ENCODE measurements around the gene UBL4B. TPM values are rescaled to one million over a fixed set of nuclear protein-coding genes. Genes with fewer than 3 reads are reported as not detected.

UBL4B gene
- total and polyA plus RNA-seq, 9 of the 15 experiments (the other 6 are each of a cell fraction or from before 2014, with no cell fraction given): not detected

DNA sequence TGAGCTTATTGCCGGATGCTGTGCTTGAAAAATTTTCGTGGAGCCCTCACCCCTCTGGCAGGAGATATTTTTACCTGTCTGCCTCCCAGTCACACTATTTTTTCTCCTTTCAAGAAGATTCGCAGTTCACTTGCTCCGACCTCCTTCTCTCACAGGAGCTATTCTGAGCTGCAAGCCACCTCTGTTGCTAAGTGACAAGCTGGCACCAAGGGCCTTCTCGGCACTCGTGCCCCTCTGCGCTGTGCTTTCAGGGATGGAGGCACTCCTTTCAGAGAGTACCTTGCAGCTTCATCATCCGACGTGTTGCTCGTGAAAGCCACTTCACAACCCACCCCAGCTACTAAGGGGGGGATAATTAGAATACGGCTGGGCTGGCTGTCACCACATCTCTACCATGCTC, 49.6 kb downstream of the UBL4B start:
- no peak for ATAC-seq
- in situ Hi-C loops (cut with MboI): no loop called here
- WGBS (ENCODE audit: insufficient coverage, low coverage, missing lambda C conversion rate): 0% methylated on average over 11 of the region's 11 CpGs

More for the DNA sequence above, 49.6 kb downstream of the UBL4B start:
- no peaks in the 10 kb centered on the region for H3K9me3 ChIP-seq (replicated peaks; ENCODE audit: control insufficient read depth, insufficient read depth, low read depth, low read length)
- no peaks in the 10 kb centered on the region for H3K4me1 ChIP-seq (replicated peaks in 1 of 2; ENCODE audit: control insufficient read depth in 2 of 2, insufficient read depth in 2 of 2, low read length in 2 of 2)
- no TSS peak for BruUV-seq (replicated peaks)
- peaks cover 5% of the 10 kb centered on the region; the same call in 1 of the 2 replicates for H4K20me1 ChIP-seq (replicated peaks; ENCODE audit: control insufficient read depth, insufficient read depth, low read length)
- no peak overlapping the region for H3K9ac ChIP-seq (ENCODE audit: insufficient read depth in 1 of 2, low read depth in 2 of 2, low read length in 2 of 2)
- DNase-seq (ENCODE audit: extremely low read depth in 1 of 4, low spot score in 3 of 4): no peak
- intact Hi-C loops (cut with micrococcal nuclease): no loop called here
- FAIRE-seq: no peak
- no peaks in the 10 kb centered on the region for H3K36me3 ChIP-seq (ENCODE audit: control insufficient read depth, insufficient read depth, low read length)
- H3K4me2 ChIP-seq (ENCODE audit: insufficient read depth, low read length): no peak overlapping the region
- no peaks in the 10 kb centered on the region for H3K9me1 ChIP-seq (ENCODE audit: control insufficient read depth, insufficient read depth, low read length)
- ChIA-PET POLR2A (interaction anchor here (0.8 to 1.2 kb wide), 2 partner anchors 11 to 17 kb away, joined by 3 to 4 read pairs; no protein-coding TSS in a partner anchor), CTCF (ENCODE audit: low intra/inter-chr PET ratio) (interaction anchor here (1.1 kb wide), 1 partner anchor 13 kb away, joined by 3 read pairs; no protein-coding TSS in a partner anchor)
- no peaks in the 10 kb centered on the region for H3K79me2 ChIP-seq (ENCODE audit: control insufficient read depth, insufficient read depth, low read length)
- TF ChIP-seq, protein P1, sequence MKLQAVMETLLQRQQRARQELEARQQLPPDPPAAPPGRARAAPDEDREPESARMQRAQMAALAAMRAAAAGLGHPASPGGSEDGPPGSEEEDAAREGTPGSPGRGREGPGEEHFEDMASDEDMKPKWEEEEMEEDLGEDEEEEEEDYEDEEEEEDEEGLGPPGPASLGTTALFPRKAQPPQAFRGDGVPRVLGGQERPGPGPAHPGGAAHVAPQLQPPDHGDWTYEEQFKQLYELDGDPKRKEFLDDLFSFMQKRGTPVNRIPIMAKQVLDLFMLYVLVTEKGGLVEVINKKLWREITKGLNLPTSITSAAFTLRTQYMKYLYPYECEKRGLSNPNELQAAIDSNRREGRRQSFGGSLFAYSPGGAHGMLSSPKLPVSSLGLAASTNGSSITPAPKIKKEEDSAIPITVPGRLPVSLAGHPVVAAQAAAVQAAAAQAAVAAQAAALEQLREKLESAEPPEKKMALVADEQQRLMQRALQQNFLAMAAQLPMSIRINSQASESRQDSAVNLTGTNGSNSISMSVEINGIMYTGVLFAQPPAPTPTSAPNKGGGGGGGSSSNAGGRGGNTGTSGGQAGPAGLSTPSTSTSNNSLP (IDR thresholded peaks at IDR 0.05; ENCODE audit: borderline replicate concordance, low read depth, low read length): no peak
- TF ChIP-seq, protein P2, sequence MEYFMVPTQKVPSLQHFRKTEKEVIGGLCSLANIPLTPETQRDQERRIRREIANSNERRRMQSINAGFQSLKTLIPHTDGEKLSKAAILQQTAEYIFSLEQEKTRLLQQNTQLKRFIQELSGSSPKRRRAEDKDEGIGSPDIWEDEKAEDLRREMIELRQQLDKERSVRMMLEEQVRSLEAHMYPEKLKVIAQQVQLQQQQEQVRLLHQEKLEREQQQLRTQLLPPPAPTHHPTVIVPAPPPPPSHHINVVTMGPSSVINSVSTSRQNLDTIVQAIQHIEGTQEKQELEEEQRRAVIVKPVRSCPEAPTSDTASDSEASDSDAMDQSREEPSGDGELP (CRISPR knock-in tag; IDR thresholded peaks at IDR 0.05; ENCODE audit: borderline replicate concordance): no peak
- no peak overlapping the region for H3K4me3 ChIP-seq
- no peak overlapping the region for H3K27ac ChIP-seq (ENCODE audit: extremely low read depth, low read depth, low read length)
- peaks cover 19 to 73% of the 10 kb centered on the region in 2 experiments for H3K27me3 ChIP-seq (ENCODE audit: control insufficient read depth in 2 of 2, insufficient read depth in 2 of 2, low read length in 2 of 2)
- H2AFZ ChIP-seq (ENCODE audit: low read depth, low read length): no peak overlapping the region

Other genes starting within 250 kb of the UBL4B start
- gene CSF1, start 201.6 kb upstream of the UBL4B start, total RNA-seq (2014; rRNA removed): 2.8 and 5.9 TPM in 2 replicates
- 1.6 TPM in 2 replicates for gene CSF1, start 201.6 kb upstream of the UBL4B start, total RNA-seq (2014; rRNA removed; fragmentation: Illumina TruSeq; extraction: Trizol)
- gene CSF1, start 201.6 kb upstream of the UBL4B start, total RNA-seq (2015; rRNA removed; fragmentation: Illumina TruSeq; extraction: Trizol): 2.4 and 3.4 TPM in 2 replicates
- 6.7 and 6.8 TPM in 2 replicates for gene CSF1, start 201.6 kb upstream of the UBL4B start, total RNA-seq (2021)
- gene CSF1, start 201.6 kb upstream of the UBL4B start, polyA plus RNA-seq (2011; rRNA removed): 6.9 and 11.8 TPM in 2 replicates
- 3.8 and 4.8 TPM in 2 replicates for gene CSF1, start 201.6 kb upstream of the UBL4B start, polyA plus RNA-seq (2014; fragmentation: Illumina TruSeq; extraction: Trizol)
- gene CSF1, start 201.6 kb upstream of the UBL4B start, polyA plus RNA-seq (2014; fragmentation: Nextera tagmentation; extraction: Ambion mirVana): under 1 TPM; 0.18 to 0.23 TPM
- gene CSF1, start 201.6 kb upstream of the UBL4B start, polyA plus RNA-seq (2014; rRNA removed): 2.7 and 4.3 TPM in 2 replicates
- gene AHCYL1, start 127.7 kb upstream of the UBL4B start, total RNA-seq (2014; rRNA removed): 39.8 and 40.1 TPM in 2 replicates
- gene AHCYL1, start 127.7 kb upstream of the UBL4B start, total RNA-seq (2014; rRNA removed; fragmentation: Illumina TruSeq; extraction: Trizol): 44.5 and 49.8 TPM in 2 replicates
- gene AHCYL1, start 127.7 kb upstream of the UBL4B start, total RNA-seq (2015; rRNA removed; fragmentation: Illumina TruSeq; extraction: Trizol): 40.5 and 40.9 TPM in 2 replicates
- gene AHCYL1, start 127.7 kb upstream of the UBL4B start, total RNA-seq (2021): 75.5 and 84.9 TPM in 2 replicates
- gene AHCYL1, start 127.7 kb upstream of the UBL4B start, polyA plus RNA-seq (2011; rRNA removed): 96.4 and 118 TPM in 2 replicates
- 75.5 and 83.7 TPM in 2 replicates for gene AHCYL1, start 127.7 kb upstream of the UBL4B start, polyA plus RNA-seq (2014; fragmentation: Illumina TruSeq; extraction: Trizol)
- 10 to 100 TPM; 27.3 to 32.9 TPM for gene AHCYL1, start 127.7 kb upstream of the UBL4B start, polyA plus RNA-seq (2014; fragmentation: Nextera tagmentation; extraction: Ambion mirVana)
- 53.4 and 56.3 TPM in 2 replicates for gene AHCYL1, start 127.7 kb upstream of the UBL4B start, polyA plus RNA-seq (2014; rRNA removed)
- 34.2 and 40.1 TPM in 2 replicates for gene STRIP1, start 77.8 kb upstream of the UBL4B start, total RNA-seq (2014; rRNA removed)
- gene STRIP1, start 77.8 kb upstream of the UBL4B start, total RNA-seq (2014; rRNA removed; fragmentation: Illumina TruSeq; extraction: Trizol): 27.6 and 28.6 TPM in 2 replicates
- gene STRIP1, start 77.8 kb upstream of the UBL4B start, total RNA-seq (2015; rRNA removed; fragmentation: Illumina TruSeq; extraction: Trizol): 29.0 and 30.6 TPM in 2 replicates
- gene STRIP1, start 77.8 kb upstream of the UBL4B start, total RNA-seq (2021): 38.5 and 42.3 TPM in 2 replicates
- gene STRIP1, start 77.8 kb upstream of the UBL4B start, polyA plus RNA-seq (2011; rRNA removed): 32.6 and 32.8 TPM in 2 replicates
- gene STRIP1, start 77.8 kb upstream of the UBL4B start, polyA plus RNA-seq (2014; fragmentation: Illumina TruSeq; extraction: Trizol): 30.6 and 32.2 TPM in 2 replicates
- gene STRIP1, start 77.8 kb upstream of the UBL4B start, polyA plus RNA-seq (2014; fragmentation: Nextera tagmentation; extraction: Ambion mirVana): 10 to 100 TPM in 1 of 2 experiments, 1 to 10 TPM in 1; 9.9 to 10.5 TPM
- 30.4 and 32.0 TPM in 2 replicates for gene STRIP1, start 77.8 kb upstream of the UBL4B start, polyA plus RNA-seq (2014; rRNA removed)
- gene ALX3, start 41.8 kb upstream of the UBL4B start, total RNA-seq (2014; rRNA removed): not detected in 2 replicates
- not detected in 2 replicates for gene ALX3, start 41.8 kb upstream of the UBL4B start, total RNA-seq (2014; rRNA removed; fragmentation: Illumina TruSeq; extraction: Trizol)
- gene ALX3, start 41.8 kb upstream of the UBL4B start, total RNA-seq (2015; rRNA removed; fragmentation: Illumina TruSeq; extraction: Trizol): not detected in 2 replicates
- gene ALX3, start 41.8 kb upstream of the UBL4B start, total RNA-seq (2021): not detected in 2 replicates
- not detected in 2 replicates for gene ALX3, start 41.8 kb upstream of the UBL4B start, polyA plus RNA-seq (2011; rRNA removed)
- gene ALX3, start 41.8 kb upstream of the UBL4B start, polyA plus RNA-seq (2014; fragmentation: Illumina TruSeq; extraction: Trizol): not detected in 2 replicates
- not detected for gene ALX3, start 41.8 kb upstream of the UBL4B start, polyA plus RNA-seq (2014; fragmentation: Nextera tagmentation; extraction: Ambion mirVana)
- gene ALX3, start 41.8 kb upstream of the UBL4B start, polyA plus RNA-seq (2014; rRNA removed): not detected in 2 replicates
- gene SLC6A17, start 38.1 kb downstream of the UBL4B start, total RNA-seq (2014; rRNA removed): not detected in 2 replicates
- not detected in 2 replicates for gene SLC6A17, start 38.1 kb downstream of the UBL4B start, total RNA-seq (2014; rRNA removed; fragmentation: Illumina TruSeq; extraction: Trizol)
- gene SLC6A17, start 38.1 kb downstream of the UBL4B start, total RNA-seq (2015; rRNA removed; fragmentation: Illumina TruSeq; extraction: Trizol): not detected in 2 replicates
- gene SLC6A17, start 38.1 kb downstream of the UBL4B start, total RNA-seq (2021): not detected in 2 replicates
- gene SLC6A17, start 38.1 kb downstream of the UBL4B start, polyA plus RNA-seq (2011; rRNA removed): not detected in 2 replicates
- not detected in 2 replicates for gene SLC6A17, start 38.1 kb downstream of the UBL4B start, polyA plus RNA-seq (2014; fragmentation: Illumina TruSeq; extraction: Trizol)
- gene SLC6A17, start 38.1 kb downstream of the UBL4B start, polyA plus RNA-seq (2014; fragmentation: Nextera tagmentation; extraction: Ambion mirVana): not detected
- gene SLC6A17, start 38.1 kb downstream of the UBL4B start, polyA plus RNA-seq (2014; rRNA removed): not detected in 2 replicates
- gene KCNC4, start 97.9 kb downstream of the UBL4B start, total RNA-seq (2014; rRNA removed): 0.73 and 2.3 TPM in 2 replicates
- gene KCNC4, start 97.9 kb downstream of the UBL4B start, total RNA-seq (2014; rRNA removed; fragmentation: Illumina TruSeq; extraction: Trizol): 0.13 and 0.33 TPM in 2 replicates
- gene KCNC4, start 97.9 kb downstream of the UBL4B start, total RNA-seq (2015; rRNA removed; fragmentation: Illumina TruSeq; extraction: Trizol): 0.53 and 0.62 TPM in 2 replicates
- 1.8 and 2.0 TPM in 2 replicates for gene KCNC4, start 97.9 kb downstream of the UBL4B start, total RNA-seq (2021)
- 0.81 and 1.2 TPM in 2 replicates for gene KCNC4, start 97.9 kb downstream of the UBL4B start, polyA plus RNA-seq (2011; rRNA removed)
- 0.64 and 0.79 TPM in 2 replicates for gene KCNC4, start 97.9 kb downstream of the UBL4B start, polyA plus RNA-seq (2014; fragmentation: Illumina TruSeq; extraction: Trizol)
- under 1 TPM; 0.07 to 0.13 TPM for gene KCNC4, start 97.9 kb downstream of the UBL4B start, polyA plus RNA-seq (2014; fragmentation: Nextera tagmentation; extraction: Ambion mirVana)
- 0.90 and 1.2 TPM in 2 replicates for gene KCNC4, start 97.9 kb downstream of the UBL4B start, polyA plus RNA-seq (2014; rRNA removed)
- gene RBM15, start 226.9 kb downstream of the UBL4B start, total RNA-seq (2014; rRNA removed): 63.4 and 67.7 TPM in 2 replicates
- 43.4 and 45.3 TPM in 2 replicates for gene RBM15, start 226.9 kb downstream of the UBL4B start, total RNA-seq (2014; rRNA removed; fragmentation: Illumina TruSeq; extraction: Trizol)
- 57.6 and 58.3 TPM in 2 replicates for gene RBM15, start 226.9 kb downstream of the UBL4B start, total RNA-seq (2015; rRNA removed; fragmentation: Illumina TruSeq; extraction: Trizol)
- gene RBM15, start 226.9 kb downstream of the UBL4B start, total RNA-seq (2021): 53.4 and 56.1 TPM in 2 replicates
- 28.2 and 32.1 TPM in 2 replicates for gene RBM15, start 226.9 kb downstream of the UBL4B start, polyA plus RNA-seq (2011; rRNA removed)
- 16.9 and 17.1 TPM in 2 replicates for gene RBM15, start 226.9 kb downstream of the UBL4B start, polyA plus RNA-seq (2014; fragmentation: Illumina TruSeq; extraction: Trizol)
- 1 to 10 TPM; 2.4 to 4.7 TPM for gene RBM15, start 226.9 kb downstream of the UBL4B start, polyA plus RNA-seq (2014; fragmentation: Nextera tagmentation; extraction: Ambion mirVana)
- 25.2 and 29.1 TPM in 2 replicates for gene RBM15, start 226.9 kb downstream of the UBL4B start, polyA plus RNA-seq (2014; rRNA removed)